ENCODE data around the gene G3BP1.

DNA sequence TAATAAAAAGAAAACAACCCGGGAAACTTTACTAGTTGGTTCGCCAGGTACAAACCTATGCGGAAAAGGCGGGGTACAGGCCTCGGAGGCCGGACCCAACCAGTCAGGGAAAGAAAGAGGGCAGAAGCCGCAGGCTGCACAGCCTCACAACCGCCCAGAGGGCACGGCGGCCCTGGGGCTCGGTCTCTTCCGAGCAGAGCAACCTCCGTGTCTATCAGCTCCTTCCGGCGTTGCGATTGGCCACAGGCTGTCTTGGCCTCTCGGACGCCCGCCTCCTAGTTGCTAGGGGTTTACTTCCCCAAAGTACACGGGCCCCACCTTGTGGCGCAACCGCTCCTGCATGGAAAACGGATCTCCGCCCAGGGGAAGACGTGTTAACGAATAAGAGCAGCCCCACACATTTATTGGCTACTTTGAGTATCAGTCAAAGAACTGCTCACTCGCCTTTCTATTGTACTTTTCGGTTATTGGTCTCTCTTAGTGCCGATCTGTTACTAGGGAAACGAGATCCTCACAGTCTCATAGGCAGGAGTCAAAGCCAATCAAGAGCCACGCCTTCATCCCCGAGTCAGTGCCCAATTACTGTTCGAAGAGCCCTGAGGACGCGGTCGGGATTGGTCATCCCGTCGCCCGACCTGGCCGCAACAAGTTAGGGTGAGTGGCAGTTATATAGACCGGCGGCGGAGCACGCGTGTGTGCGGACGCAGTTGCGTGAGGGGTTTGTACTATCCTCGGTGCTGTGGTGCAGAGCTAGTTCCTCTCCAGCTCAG, at the start of gene G3BP1:
- TF ChIP-seq, protein P1, sequence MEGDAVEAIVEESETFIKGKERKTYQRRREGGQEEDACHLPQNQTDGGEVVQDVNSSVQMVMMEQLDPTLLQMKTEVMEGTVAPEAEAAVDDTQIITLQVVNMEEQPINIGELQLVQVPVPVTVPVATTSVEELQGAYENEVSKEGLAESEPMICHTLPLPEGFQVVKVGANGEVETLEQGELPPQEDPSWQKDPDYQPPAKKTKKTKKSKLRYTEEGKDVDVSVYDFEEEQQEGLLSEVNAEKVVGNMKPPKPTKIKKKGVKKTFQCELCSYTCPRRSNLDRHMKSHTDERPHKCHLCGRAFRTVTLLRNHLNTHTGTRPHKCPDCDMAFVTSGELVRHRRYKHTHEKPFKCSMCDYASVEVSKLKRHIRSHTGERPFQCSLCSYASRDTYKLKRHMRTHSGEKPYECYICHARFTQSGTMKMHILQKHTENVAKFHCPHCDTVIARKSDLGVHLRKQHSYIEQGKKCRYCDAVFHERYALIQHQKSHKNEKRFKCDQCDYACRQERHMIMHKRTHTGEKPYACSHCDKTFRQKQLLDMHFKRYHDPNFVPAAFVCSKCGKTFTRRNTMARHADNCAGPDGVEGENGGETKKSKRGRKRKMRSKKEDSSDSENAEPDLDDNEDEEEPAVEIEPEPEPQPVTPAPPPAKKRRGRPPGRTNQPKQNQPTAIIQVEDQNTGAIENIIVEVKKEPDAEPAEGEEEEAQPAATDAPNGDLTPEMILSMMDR (conservative IDR thresholded peaks at IDR 0.05; ENCODE audit: low read length), result no peak
- TF ChIP-seq EZH2phosphoT487 (IDR thresholded peaks at IDR 0.05; ENCODE audit: borderline replicate concordance), result no peak

All from Loucy (cell line).